Ishikawa (cell line): ENCODE results near the gene DHDDS.

Experiments
- CEBPB ChIP-seq: IDR thresholded peaks from 2 replicates; pipeline ENCODE4 v1.6.1; 2012
- CREB1 ChIP-seq: IDR thresholded peaks from 2 replicates; pipeline ENCODE4 v1.6.1; 2012; ENCODE audit warnings: low read depth
- EGR1 ChIP-seq: IDR thresholded peaks from 2 replicates; pipeline ENCODE4 v1.6.1; 2012
- EP300 ChIP-seq: IDR thresholded peaks from 2 replicates; pipeline ENCODE4 v1.6.1; 2012; ENCODE audit warnings: borderline replicate concordance
- FOXM1 ChIP-seq: IDR thresholded peaks from 2 replicates; pipeline ENCODE4 v1.6.1; 2012; ENCODE audit warnings: low read depth, borderline replicate concordance
- MAX ChIP-seq: IDR thresholded peaks from 2 replicates; pipeline ENCODE4 v1.6.1; 2012
- NFIC ChIP-seq: IDR thresholded peaks from 2 replicates; pipeline ENCODE4 v1.6.1; 2012
- RAD21 ChIP-seq: IDR thresholded peaks from 2 replicates; pipeline ENCODE4 v1.6.1; 2012; ENCODE audit warnings: low read depth
- TAF1 ChIP-seq: IDR thresholded peaks from 2 replicates; pipeline ENCODE4 v1.6.1; 2012; ENCODE audit warnings: low read depth, mild to moderate bottlenecking
- TCF12 ChIP-seq: IDR thresholded peaks from 2 replicates; pipeline ENCODE4 v1.6.1; 2012; ENCODE audit warnings: low read depth
- TEAD4 ChIP-seq: IDR thresholded peaks from 2 replicates; pipeline ENCODE4 v1.6.1; 2012
- YY1 ChIP-seq: IDR thresholded peaks from 2 replicates; pipeline ENCODE4 v1.6.1; 2012; ENCODE audit warnings: low read depth
- ZBTB7A ChIP-seq: IDR thresholded peaks from 2 replicates; pipeline ENCODE4 v1.6.1; 2012; ENCODE audit warnings: low read depth
- TF ChIP-seq, protein P1 (sequence below): IDR thresholded peaks from 2 replicates; pipeline ENCODE4 v1.6.1; 2012
- TF ChIP-seq, protein P2 (sequence below): IDR thresholded peaks from 2 replicates; pipeline ENCODE4 v1.6.1; 2012; ENCODE audit warnings: low read depth, mild to moderate bottlenecking

DHDDS gene

GRCh38 chr1:26468911-26469310 is 36.8 kb downstream of the DHDDS start:
- TF ChIP-seq CREB1 (no peak), YY1 (no peak), EGR1 (no peak), NFIC (no peak), TEAD4 (no peak), RAD21 (no peak), ZBTB7A (no peak), TAF1 (no peak), TCF12 (no peak), EP300 (no peak), CEBPB (no peak), MAX (no peak), FOXM1 (no peak)
- TF ChIP-seq, protein P1, sequence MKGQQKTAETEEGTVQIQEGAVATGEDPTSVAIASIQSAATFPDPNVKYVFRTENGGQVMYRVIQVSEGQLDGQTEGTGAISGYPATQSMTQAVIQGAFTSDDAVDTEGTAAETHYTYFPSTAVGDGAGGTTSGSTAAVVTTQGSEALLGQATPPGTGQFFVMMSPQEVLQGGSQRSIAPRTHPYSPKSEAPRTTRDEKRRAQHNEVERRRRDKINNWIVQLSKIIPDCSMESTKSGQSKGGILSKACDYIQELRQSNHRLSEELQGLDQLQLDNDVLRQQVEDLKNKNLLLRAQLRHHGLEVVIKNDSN = no peak
- TF ChIP-seq, protein P2, sequence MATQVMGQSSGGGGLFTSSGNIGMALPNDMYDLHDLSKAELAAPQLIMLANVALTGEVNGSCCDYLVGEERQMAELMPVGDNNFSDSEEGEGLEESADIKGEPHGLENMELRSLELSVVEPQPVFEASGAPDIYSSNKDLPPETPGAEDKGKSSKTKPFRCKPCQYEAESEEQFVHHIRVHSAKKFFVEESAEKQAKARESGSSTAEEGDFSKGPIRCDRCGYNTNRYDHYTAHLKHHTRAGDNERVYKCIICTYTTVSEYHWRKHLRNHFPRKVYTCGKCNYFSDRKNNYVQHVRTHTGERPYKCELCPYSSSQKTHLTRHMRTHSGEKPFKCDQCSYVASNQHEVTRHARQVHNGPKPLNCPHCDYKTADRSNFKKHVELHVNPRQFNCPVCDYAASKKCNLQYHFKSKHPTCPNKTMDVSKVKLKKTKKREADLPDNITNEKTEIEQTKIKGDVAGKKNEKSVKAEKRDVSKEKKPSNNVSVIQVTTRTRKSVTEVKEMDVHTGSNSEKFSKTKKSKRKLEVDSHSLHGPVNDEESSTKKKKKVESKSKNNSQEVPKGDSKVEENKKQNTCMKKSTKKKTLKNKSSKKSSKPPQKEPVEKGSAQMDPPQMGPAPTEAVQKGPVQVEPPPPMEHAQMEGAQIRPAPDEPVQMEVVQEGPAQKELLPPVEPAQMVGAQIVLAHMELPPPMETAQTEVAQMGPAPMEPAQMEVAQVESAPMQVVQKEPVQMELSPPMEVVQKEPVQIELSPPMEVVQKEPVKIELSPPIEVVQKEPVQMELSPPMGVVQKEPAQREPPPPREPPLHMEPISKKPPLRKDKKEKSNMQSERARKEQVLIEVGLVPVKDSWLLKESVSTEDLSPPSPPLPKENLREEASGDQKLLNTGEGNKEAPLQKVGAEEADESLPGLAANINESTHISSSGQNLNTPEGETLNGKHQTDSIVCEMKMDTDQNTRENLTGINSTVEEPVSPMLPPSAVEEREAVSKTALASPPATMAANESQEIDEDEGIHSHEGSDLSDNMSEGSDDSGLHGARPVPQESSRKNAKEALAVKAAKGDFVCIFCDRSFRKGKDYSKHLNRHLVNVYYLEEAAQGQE = no peak

DNA sequence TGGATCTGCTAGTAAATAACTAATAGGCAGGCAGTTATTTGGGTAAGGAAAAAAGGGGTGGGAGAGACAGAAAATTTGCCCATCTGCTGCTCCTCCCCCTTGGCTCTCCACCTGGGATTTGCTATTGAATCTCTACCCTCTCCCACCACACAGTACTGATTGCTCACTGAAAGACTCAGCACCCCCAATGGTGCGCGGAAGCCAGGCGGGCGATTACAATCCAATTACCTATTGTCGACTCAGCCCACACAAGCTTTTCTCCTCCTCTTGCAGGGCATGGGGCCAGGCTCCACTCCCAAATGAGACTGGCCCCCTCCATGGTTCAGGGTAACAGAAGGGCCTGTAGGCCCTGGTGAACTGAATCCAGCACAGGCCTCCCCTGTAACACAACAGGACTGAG is 37.4 kb downstream of the DHDDS start:
- TF ChIP-seq TEAD4 (no peak), CEBPB (no peak), MAX (no peak), RAD21 (no peak), YY1 (no peak), ZBTB7A (no peak), TAF1 (no peak), CREB1 (no peak), FOXM1 (no peak), NFIC (no peak), EP300 (no peak), EGR1 (no peak), TCF12 (no peak)
- TF ChIP-seq, protein P2 = no peak
- TF ChIP-seq, protein P1 = no peak

DNA sequence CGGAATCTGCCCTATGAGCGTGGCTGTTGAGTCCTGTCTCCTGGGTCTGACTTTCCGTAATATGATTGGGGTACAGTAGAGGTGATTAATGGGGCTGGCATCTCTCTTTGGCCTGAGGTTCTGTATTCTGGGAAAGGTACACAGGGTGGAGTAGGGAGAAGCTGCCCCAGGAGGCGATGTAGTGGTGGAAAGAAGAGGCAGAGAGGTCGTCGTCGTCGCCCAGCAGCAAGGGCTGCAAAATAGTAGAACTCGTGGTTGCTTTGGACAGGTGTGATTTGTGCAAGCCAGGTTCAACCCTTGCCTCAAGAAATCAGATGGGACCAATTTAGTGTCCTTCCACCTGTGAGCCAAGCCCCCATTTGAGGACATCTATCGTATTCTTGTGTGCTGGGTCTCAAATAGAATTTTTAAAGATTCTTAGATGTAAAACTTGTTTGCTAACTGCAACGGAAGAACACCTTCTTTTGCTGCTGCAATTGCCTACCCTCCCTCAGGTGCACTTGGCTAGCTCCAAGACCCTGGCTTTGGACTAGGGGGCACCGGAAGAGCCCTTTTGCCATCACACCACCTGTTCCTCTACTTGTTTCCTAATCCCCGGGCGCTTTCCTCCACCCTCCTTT is 38.9 kb downstream of the DHDDS start:
- TF ChIP-seq ZBTB7A = no peak
- no peak for TF ChIP-seq TEAD4
- TF ChIP-seq FOXM1 = no peak
- no peak for TF ChIP-seq TCF12
- TF ChIP-seq EP300 = no peak
- TF ChIP-seq YY1 = no peak
- no peak for TF ChIP-seq CREB1
- TF ChIP-seq RAD21 = no peak
- TF ChIP-seq MAX = no peak
- TF ChIP-seq, protein P1 = no peak
- no peak for TF ChIP-seq CEBPB
- TF ChIP-seq, protein P2 = no peak
- no peak for TF ChIP-seq TAF1
- no peak for TF ChIP-seq EGR1
- TF ChIP-seq NFIC = no peak
